ENCODE results near the gene MSH5.

DNA sequence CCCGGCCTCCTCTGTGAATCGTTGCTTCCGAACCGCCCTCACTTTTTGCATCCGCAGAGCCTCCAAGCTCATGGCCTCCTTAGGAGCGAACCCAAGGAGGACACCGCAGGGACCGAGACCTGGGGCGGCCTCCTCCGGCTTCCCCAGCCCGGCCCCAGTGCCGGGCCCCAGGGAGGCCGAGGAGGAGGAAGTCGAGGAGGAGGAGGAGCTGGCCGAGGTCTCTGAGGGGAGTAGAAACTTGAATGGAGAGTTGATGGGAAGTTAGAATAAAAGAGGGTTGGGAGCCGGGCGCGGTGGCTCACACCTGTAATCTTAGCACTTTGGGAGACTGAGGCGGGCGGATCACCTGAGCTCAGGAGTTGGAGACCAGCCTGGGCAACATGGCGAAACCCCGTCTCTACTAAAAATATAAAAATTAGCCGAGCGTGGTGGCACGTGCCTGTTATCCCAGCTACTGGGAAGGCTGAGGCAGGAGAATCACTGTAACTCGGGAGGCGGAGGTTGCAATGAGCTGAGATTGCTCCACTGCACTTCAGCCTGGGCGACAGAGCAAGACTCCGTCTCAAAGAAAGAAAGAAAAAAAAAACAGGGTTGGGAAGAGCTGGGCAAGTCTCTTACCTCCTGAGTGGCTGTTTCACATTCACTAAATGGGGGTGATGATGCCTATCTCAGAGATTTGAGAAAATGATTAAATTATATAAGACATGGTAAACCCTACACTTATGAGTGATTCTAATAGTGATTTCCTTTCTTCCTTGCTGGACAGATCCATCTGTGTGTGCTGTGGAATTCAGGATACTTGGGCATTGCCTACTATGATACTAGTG is 805 bp downstream of the MSH5 start:
- TF ChIP-seq, protein P1, sequence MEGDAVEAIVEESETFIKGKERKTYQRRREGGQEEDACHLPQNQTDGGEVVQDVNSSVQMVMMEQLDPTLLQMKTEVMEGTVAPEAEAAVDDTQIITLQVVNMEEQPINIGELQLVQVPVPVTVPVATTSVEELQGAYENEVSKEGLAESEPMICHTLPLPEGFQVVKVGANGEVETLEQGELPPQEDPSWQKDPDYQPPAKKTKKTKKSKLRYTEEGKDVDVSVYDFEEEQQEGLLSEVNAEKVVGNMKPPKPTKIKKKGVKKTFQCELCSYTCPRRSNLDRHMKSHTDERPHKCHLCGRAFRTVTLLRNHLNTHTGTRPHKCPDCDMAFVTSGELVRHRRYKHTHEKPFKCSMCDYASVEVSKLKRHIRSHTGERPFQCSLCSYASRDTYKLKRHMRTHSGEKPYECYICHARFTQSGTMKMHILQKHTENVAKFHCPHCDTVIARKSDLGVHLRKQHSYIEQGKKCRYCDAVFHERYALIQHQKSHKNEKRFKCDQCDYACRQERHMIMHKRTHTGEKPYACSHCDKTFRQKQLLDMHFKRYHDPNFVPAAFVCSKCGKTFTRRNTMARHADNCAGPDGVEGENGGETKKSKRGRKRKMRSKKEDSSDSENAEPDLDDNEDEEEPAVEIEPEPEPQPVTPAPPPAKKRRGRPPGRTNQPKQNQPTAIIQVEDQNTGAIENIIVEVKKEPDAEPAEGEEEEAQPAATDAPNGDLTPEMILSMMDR (IDR thresholded peaks at IDR 0.05): no peak
- TF ChIP-seq POLR2A (IDR thresholded peaks at IDR 0.05): no peak
- no peak for TF ChIP-seq EP300 (IDR thresholded peaks at IDR 0.05)

Data from ovary (tissue), 3 donors.